ENCODE results near the gene PHACTR1. TPM values are rescaled to one million over a fixed set of nuclear protein-coding genes. Genes with fewer than 3 reads are reported as not detected.

Gene PHACTR1
- total RNA-seq, 4 donors from 2014 or later, result 1.2 to 3.2 (median 1.6) TPM; not detected in 1

GRCh38 chr6:13256266-13257001 lies 539.9 kb downstream of the PHACTR1 start:
- no peak for DNase-seq
- Histone ChIP-seq H3K36me3 (no peaks in the 10 kb centered on the region), H3K9me3 (no peaks in the 10 kb centered on the region), H3K27me3 (no peaks in the 10 kb centered on the region), H3K4me3 (no peak overlapping the region), H3K4me1 (peaks cover 0 to 7% (median 0%) of the 10 kb centered on the region in 4 donors), H3K27ac (peak overlapping the region in 1 of 4 donors; percentile 28)
- in situ Hi-C loops (cut with MboI; ENCODE audit: low pct_ligation_motif_present in 1 of 4, low pct_unique_long_range_greater_than_20kb in 1 of 4, low sequenced_read_pairs in 3 of 4), result no loop called here
- intact Hi-C loops (cut with DNase I; ENCODE audit: low total_unique reads), result no loop called here
- WGBS, 2 donors (ENCODE audit: low coverage in 1 of 2), result 75 to 89% methylated on average over 1 to 2 of the region's 2 CpGs
- TF ChIP-seq POLR2AphosphoS5 (IDR thresholded peaks at IDR 0.05), result no peak
- no peak for TF ChIP-seq POLR2A (IDR thresholded peaks at IDR 0.05)
- no peak for TF ChIP-seq CTCF (IDR thresholded peaks at IDR 0.05)
- TF ChIP-seq EP300 (IDR thresholded peaks at IDR 0.05; ENCODE audit: low read depth), result no peak

GRCh38 chr6:13259393-13259792 lies 542.8 kb downstream of the PHACTR1 start:
- H3K9me3 ChIP-seq, result no peaks in the 10 kb centered on the region
- H3K36me3 ChIP-seq, result no peaks in the 10 kb centered on the region
- intact Hi-C loops (cut with DNase I; ENCODE audit: low total_unique reads) (no loop called here), in situ Hi-C loops (cut with MboI; ENCODE audit: low pct_ligation_motif_present in 1 of 4, low pct_unique_long_range_greater_than_20kb in 1 of 4, low sequenced_read_pairs in 3 of 4) (no loop called here)
- no peak for DNase-seq
- no peak overlapping the region for H3K4me3 ChIP-seq
- WGBS, 2 donors (ENCODE audit: low coverage in 1 of 2), result 86 to 87% methylated on average over 3 of the region's 3 CpGs
- no peak for TF ChIP-seq EP300 (IDR thresholded peaks at IDR 0.05; ENCODE audit: low read depth)
- TF ChIP-seq CTCF (IDR thresholded peaks at IDR 0.05), result no peak
- TF ChIP-seq POLR2A (IDR thresholded peaks at IDR 0.05), result no peak
- no peak for TF ChIP-seq POLR2AphosphoS5 (IDR thresholded peaks at IDR 0.05)
- H3K27ac ChIP-seq, result no peak overlapping the region
- H3K4me1 ChIP-seq, result peaks cover 0 to 7% (median 0%) of the 10 kb centered on the region in 4 donors
- no peaks in the 10 kb centered on the region for H3K27me3 ChIP-seq

GRCh38 chr6:13260101-13260598 lies 543.6 kb downstream of the PHACTR1 start:
- intact Hi-C loops (cut with DNase I; ENCODE audit: low total_unique reads) (no loop called here), in situ Hi-C loops (cut with MboI; ENCODE audit: low pct_ligation_motif_present in 1 of 4, low pct_unique_long_range_greater_than_20kb in 1 of 4, low sequenced_read_pairs in 3 of 4) (no loop called here)
- Histone ChIP-seq H3K27me3 (no peaks in the 10 kb centered on the region), H3K9me3 (no peaks in the 10 kb centered on the region), H3K27ac (no peak overlapping the region), H3K4me1 (peaks cover 0 to 7% (median 0%) of the 10 kb centered on the region in 4 donors), H3K36me3 (no peaks in the 10 kb centered on the region), H3K4me3 (no peak overlapping the region)
- 90 to 93% methylated on average over 5 to 7 of the region's 7 CpGs for WGBS, 2 donors (ENCODE audit: low coverage in 1 of 2)
- DNase-seq, result no peak
- TF ChIP-seq CTCF (IDR thresholded peaks at IDR 0.05), result no peak
- TF ChIP-seq EP300 (IDR thresholded peaks at IDR 0.05; ENCODE audit: low read depth), result no peak
- TF ChIP-seq POLR2A (IDR thresholded peaks at IDR 0.05), result no peak
- TF ChIP-seq POLR2AphosphoS5 (IDR thresholded peaks at IDR 0.05), result no peak

- peaks cover 0 to 6% (median 0%) of the 10 kb centered on the region in 4 donors for H3K4me1 ChIP-seq
- DNase-seq, result no peak
- H3K27ac ChIP-seq, result peak overlapping the region in 1 of 4 donors; percentile 7
- H3K27me3 ChIP-seq, result no peaks in the 10 kb centered on the region
- intact Hi-C loops (cut with DNase I; ENCODE audit: low total_unique reads), result no loop called here
- 86 to 93% methylated on average over 3 to 5 of the region's 5 CpGs for WGBS, 2 donors (ENCODE audit: low coverage in 1 of 2)
- TF ChIP-seq POLR2AphosphoS5 (IDR thresholded peaks at IDR 0.05), result no peak
- no peak for TF ChIP-seq POLR2A (IDR thresholded peaks at IDR 0.05)
- no peak for TF ChIP-seq EP300 (IDR thresholded peaks at IDR 0.05; ENCODE audit: low read depth)
- TF ChIP-seq CTCF (IDR thresholded peaks at IDR 0.05), result no peak
- H3K9me3 ChIP-seq, result no peaks in the 10 kb centered on the region
- no peak overlapping the region for H3K4me3 ChIP-seq
- in situ Hi-C loops (cut with MboI; ENCODE audit: low pct_ligation_motif_present in 1 of 4, low pct_unique_long_range_greater_than_20kb in 1 of 4, low sequenced_read_pairs in 3 of 4), result no loop called here
- no peaks in the 10 kb centered on the region for H3K36me3 ChIP-seq
Observed at GRCh38 chr6:13260831-13261230, 544.3 kb downstream of the PHACTR1 start.
